Spinal cord (tissue), 10 donors: ENCODE results near the gene CTNNB1. TPM values are rescaled to one million over a fixed set of nuclear protein-coding genes. Genes with fewer than 3 reads are reported as not detected.

Experiments
- DNase-seq, 6 donors: peaks; one replicate each; pipeline versions ENCODE4 v3.0.0 to v3.0.0-alpha.2; 2013 to 2015; ENCODE audit warnings: low spot score in 6 of 6, low read depth in 4 of 6
- H3K27ac ChIP-seq: one replicate; pipeline ENCODE4 v1.5.1; 2013; ENCODE audit warnings: low read depth, low read length, control low read depth
- H3K27me3 ChIP-seq: one replicate; pipeline ENCODE4 v1.6.1; 2013; ENCODE audit warnings: low read length; ENCODE audit not compliant: control insufficient read depth, insufficient read depth
- H3K36me3 ChIP-seq: one replicate; pipeline ENCODE4 v1.6.1; 2013; ENCODE audit warnings: low read length; ENCODE audit not compliant: control insufficient read depth, insufficient read depth
- H3K4me1 ChIP-seq: one replicate; pipeline ENCODE4 v1.6.1; 2013; ENCODE audit warnings: low read length; ENCODE audit not compliant: control insufficient read depth, insufficient read depth
- H3K4me3 ChIP-seq: one replicate; pipeline ENCODE4 v1.5.1; 2013; ENCODE audit warnings: low read depth, low read length, control low read depth
- H3K9me3 ChIP-seq: one replicate; pipeline ENCODE4 v1.6.1; 2013; ENCODE audit warnings: low read length; ENCODE audit not compliant: control insufficient read depth, insufficient read depth
- WGBS: methylation state at CpG from one replicate; pipeline ENCODE4 v1.1.5; 2013; ENCODE audit warnings: missing lambda C conversion rate; ENCODE audit not compliant: insufficient coverage; 5-methylcytosine and 5-hydroxymethylcytosine counted together
- polyA plus RNA-seq, 2 donors: library from polyadenylated mRNA; unstranded; fragments of 120-200 nt; gene quantifications; one replicate each; pipeline ENCODE4 v1.2.1, GENCODE V29; 2013; ENCODE audit not compliant: insufficient read length in 2 of 2
- total RNA-seq, 2 donors: library from RNA; depleted of rRNA in 1 of 2; stranded (reverse); fragments of 120-200 nt in 1 of 2; fragments of >200 nt in 1 of 2; gene quantifications; one replicate each; pipeline versions ENCODE4 v1.2.3 to v1.2.4, GENCODE V29; 2013 to 2014
- donor health status: healthy.

Gene CTNNB1
- total and polyA plus RNA-seq, 4 donors, result 334 to 824 (median 498) TPM

DNA sequence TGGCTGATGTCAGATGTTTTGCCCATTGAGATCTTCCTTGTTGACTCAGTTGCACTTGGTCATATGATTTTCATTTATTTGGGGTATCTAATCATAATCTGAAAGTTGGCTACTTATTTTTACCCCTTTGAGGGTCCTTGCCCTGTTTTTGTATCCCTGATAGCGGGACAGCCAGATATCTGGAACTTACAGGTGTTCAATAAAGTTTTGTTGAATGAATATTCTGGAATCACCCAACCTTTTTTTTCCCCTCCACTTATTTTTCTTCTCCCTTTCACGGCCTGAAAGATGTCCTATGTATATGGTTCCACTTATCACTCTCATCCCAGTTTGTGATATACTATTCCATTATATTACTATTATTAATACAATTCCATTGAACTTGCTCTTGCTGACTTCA, 12.8 kb downstream of the CTNNB1 start:
- no peak for DNase-seq
- no peaks in the 10 kb centered on the region for H3K27me3 ChIP-seq
- H3K27ac ChIP-seq, result no peak overlapping the region
- no peaks in the 10 kb centered on the region for H3K36me3 ChIP-seq
- no peak overlapping the region for H3K4me3 ChIP-seq
- no peaks in the 10 kb centered on the region for H3K9me3 ChIP-seq
- H3K4me1 ChIP-seq, result no peaks in the 10 kb centered on the region
- WGBS, result 100% methylated on average over 1 of the region's 2 CpGs

DNA sequence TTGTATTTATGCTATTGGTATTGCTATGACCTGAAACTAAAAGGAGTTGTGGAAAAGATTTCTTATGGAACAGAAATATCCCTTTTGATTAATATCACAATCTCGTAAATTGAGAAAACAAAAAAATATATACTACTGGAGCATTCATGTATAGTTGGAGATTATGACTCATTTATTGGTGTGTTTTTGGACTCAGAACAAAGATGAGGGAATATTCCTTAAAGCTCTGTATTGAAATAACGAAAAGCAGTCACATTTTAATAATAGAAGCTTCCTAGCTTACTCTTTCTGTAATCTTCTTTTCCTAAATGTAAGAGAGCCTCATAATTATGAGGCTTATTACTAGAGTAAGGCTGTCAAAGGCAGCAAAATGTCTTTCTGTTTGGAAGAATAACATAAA, 14.3 kb downstream of the CTNNB1 start:
- no peak for DNase-seq
- Histone ChIP-seq H3K9me3 (no peaks in the 10 kb centered on the region), H3K27ac (no peak overlapping the region), H3K4me3 (no peak overlapping the region), H3K4me1 (no peaks in the 10 kb centered on the region), H3K36me3 (no peaks in the 10 kb centered on the region), H3K27me3 (no peaks in the 10 kb centered on the region)
- no CpG with 5 or more reads among the region's 2 CpGs for WGBS

DNA sequence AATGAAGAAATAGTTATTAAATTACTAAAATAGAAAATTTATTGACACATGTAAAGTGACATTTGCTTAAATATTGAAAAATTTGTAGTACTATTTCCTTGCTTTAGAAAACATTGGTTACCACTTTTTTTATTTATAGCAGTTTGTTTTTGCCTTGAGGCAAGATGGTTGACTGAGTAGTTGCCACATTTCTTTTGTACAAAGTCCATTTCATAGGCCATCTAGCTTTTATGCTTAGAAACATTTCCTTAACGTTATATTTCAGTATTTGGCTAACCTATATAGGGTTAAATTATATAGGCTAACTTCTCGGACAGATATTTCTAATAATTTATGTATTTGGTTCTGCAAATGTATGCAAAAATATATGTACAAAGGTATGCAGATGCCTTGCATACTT, 17.1 kb downstream of the CTNNB1 start:
- Histone ChIP-seq H3K27me3 (no peaks in the 10 kb centered on the region), H3K4me3 (no peak overlapping the region), H3K4me1 (no peaks in the 10 kb centered on the region), H3K9me3 (no peaks in the 10 kb centered on the region), H3K36me3 (no peaks in the 10 kb centered on the region), H3K27ac (no peak overlapping the region)
- no CpG with 5 or more reads among the region's 2 CpGs for WGBS
- no peak for DNase-seq

DNA sequence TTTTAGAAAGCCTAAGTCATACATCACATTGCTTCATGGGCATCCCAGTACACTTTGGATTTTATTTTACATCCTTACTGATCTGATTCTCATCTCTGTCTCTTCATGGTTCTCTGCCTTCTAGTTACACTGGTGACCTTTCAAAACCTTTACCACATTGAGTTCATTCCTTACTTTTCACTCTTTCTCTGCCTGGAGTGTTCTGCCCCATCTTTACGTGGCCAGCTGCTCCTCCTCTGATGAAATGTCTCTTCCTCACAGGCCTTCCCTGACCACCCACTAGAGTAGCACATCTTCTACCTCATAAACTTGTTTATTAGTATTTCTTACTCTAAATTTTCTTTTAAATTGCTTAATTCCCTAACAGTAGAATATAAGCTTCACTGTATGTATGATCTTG, 17.7 kb downstream of the CTNNB1 start:
- Histone ChIP-seq H3K9me3 (no peaks in the 10 kb centered on the region), H3K27me3 (no peaks in the 10 kb centered on the region), H3K4me3 (no peak overlapping the region), H3K36me3 (no peaks in the 10 kb centered on the region), H3K27ac (no peak overlapping the region), H3K4me1 (no peaks in the 10 kb centered on the region)
- WGBS, result 60% methylated on average over 1 of the region's 1 CpG
- no peak for DNase-seq

DNA sequence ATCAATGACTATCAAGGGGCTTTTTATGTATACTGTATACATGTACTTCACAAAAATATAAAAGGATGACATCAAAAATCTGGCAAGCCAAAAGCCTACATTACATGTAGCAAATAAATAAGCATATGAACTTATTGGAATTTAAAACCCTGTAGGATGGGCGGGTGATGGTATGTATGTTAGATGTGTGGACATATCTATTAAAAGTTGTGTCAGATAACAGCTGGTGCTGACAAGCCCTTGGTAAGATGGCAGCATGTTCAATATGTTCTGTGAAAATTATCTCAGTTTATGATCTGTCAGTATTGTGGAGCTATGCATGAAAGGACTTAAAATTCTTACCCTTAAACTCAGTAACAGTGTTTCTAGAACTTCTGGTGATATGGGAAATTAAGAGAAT, 20.1 kb downstream of the CTNNB1 start:
- WGBS, result no CpG with 5 or more reads among the region's 1 CpG
- Histone ChIP-seq H3K4me3 (no peak overlapping the region), H3K9me3 (no peaks in the 10 kb centered on the region), H3K4me1 (no peaks in the 10 kb centered on the region), H3K27me3 (no peaks in the 10 kb centered on the region), H3K36me3 (no peaks in the 10 kb centered on the region), H3K27ac (no peak overlapping the region)
- DNase-seq, result peak in 1 of 6 donors; percentile 47

DNA sequence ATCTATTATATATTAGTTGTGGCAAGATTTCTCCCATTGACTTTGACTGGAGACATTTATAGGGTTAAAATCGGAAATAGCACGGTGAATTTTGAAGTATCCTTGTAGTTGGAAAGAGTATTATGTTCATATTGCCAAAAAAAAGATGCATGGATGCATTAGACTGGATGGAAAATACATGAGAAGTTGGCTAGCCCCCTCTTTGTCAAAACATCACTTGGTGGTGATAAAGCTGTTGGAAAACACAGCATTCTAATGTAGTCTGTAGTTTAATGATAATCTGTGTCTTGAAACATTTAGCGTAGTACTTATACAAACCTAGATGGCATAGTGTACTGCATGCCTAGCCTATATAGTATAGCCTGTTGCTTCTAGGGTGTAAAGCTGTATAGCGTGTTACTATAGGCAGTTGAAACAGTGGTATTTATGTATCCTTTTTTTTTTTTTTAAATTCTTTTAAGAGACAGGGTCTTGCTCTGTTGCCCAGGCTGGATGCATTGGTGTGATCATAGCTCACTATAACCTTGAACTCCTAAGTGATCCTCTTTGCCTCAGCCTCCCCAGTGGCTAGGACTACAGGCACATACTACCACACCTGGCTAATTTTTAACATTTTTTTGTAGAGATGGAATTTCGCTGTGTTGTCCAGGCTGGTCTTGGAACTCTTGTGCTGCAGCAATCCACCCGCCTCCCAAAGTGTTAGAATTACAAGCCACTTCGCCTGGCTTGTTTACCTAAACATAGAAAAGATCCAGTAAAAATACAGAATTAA, 21.8 kb downstream of the CTNNB1 start:
- WGBS, result 83% methylated on average over 2 of the region's 7 CpGs
- Histone ChIP-seq H3K4me1 (no peaks in the 10 kb centered on the region), H3K27me3 (no peaks in the 10 kb centered on the region), H3K9me3 (no peaks in the 10 kb centered on the region), H3K36me3 (peaks cover 12% of the 10 kb centered on the region), H3K27ac (no peak overlapping the region), H3K4me3 (no peak overlapping the region)
- DNase-seq, result peak in 1 of 6 donors; percentile 81

DNA sequence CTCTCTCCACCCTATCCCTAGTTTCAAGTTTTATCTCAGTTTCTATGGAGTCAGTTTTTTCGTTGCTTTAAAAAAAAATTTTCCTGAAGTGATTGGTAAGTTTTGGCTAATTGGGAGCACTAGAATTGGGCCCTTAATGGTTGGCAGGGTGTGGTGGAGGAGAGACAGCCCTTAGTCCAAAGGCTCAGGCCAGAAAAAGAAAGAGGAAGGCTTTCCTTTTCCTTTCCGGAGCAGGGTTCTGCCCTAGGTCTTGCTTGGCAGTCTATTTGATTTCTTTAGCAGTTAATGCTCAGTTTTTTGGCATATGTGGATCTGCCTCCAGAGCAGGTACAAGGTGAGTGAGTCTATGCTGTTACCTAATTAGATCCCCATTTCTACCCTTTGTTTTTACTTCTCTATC, 22.7 kb downstream of the CTNNB1 start:
- no CpG with 5 or more reads among the region's 2 CpGs for WGBS
- Histone ChIP-seq H3K4me3 (no peak overlapping the region), H3K4me1 (no peaks in the 10 kb centered on the region), H3K27ac (no peak overlapping the region), H3K9me3 (no peaks in the 10 kb centered on the region), H3K27me3 (no peaks in the 10 kb centered on the region), H3K36me3 (peaks cover 14% of the 10 kb centered on the region)
- DNase-seq, result no peak

DNA sequence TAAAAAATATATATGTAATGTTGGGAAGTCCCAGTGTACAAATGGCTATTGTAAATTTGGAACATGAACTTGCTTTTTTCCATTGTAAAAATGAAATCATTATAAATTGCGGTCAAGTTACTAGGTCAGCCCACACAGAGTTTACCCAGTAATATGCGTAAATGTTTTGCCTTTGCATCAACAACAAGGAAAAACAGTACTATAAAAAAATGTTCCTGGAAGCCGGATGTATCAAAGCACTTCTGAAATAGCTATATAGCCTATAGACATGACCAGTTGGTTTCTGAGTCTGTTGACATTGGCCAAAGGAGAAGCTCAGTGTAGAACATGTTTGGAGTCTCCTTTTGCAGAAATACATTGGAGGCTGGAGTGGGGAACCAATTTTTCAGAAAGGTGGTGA, 23.2 kb downstream of the CTNNB1 start:
- Histone ChIP-seq H3K4me1 (no peaks in the 10 kb centered on the region), H3K27ac (no peak overlapping the region), H3K36me3 (peaks cover 14% of the 10 kb centered on the region), H3K4me3 (no peak overlapping the region), H3K27me3 (no peaks in the 10 kb centered on the region), H3K9me3 (no peaks in the 10 kb centered on the region)
- WGBS, result no CpG with 5 or more reads among the region's 3 CpGs
- no peak for DNase-seq

DNA sequence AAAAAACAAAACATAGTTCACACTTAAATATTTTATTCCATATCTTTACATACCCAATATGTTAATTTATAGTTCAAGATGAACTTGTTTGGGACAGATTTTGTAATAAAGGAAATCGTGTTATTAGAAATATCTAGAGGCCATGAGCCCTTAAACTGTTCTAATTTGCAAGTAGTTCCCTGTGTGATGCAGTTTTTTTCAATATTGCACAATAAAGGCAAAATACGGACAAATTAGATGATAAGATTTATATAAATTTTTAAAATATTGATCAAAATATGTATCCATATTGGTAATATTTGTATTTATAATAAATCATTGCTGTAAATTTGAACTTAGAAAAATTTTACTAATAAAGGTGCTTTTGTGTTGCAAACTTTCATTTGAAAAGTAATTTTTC, 23.8 kb downstream of the CTNNB1 start:
- DNase-seq, result no peak
- Histone ChIP-seq H3K27ac (no peak overlapping the region), H3K4me3 (no peak overlapping the region), H3K27me3 (no peaks in the 10 kb centered on the region), H3K4me1 (no peaks in the 10 kb centered on the region), H3K36me3 (peaks cover 14% of the 10 kb centered on the region), H3K9me3 (no peaks in the 10 kb centered on the region)
- no CpG with 5 or more reads among the region's 2 CpGs for WGBS

DNA sequence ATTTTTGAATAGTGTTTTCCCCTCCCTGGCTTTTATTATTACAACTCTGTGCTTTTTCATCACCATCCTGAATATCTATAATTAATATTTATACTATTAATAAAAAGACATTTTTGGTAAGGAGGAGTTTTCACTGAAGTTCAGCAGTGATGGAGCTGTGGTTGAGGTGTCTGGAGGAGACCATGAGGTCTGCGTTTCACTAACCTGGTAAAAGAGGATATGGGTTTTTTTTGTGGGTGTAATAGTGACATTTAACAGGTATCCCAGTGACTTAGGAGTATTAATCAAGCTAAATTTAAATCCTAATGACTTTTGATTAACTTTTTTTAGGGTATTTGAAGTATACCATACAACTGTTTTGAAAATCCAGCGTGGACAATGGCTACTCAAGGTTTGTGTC, 24.4 kb downstream of the CTNNB1 start:
- 80% methylated on average over 1 of the region's 2 CpGs for whole genome bisulfite sequencing
- no peaks in the 10 kb centered on the region for H3K9me3 ChIP-seq
- no peaks in the 10 kb centered on the region for H3K27me3 ChIP-seq
- no peaks in the 10 kb centered on the region for H3K4me1 ChIP-seq
- H3K36me3 ChIP-seq, result peaks cover 14% of the 10 kb centered on the region
- no peak overlapping the region for H3K4me3 ChIP-seq
- no peak for DNase-seq
- H3K27ac ChIP-seq, result no peak overlapping the region
